ENCODE results near the gene ANKRD42.
"Not testable (repeated sequence)": the region's sequence is repeated elsewhere in the genome, so short reads cannot be mapped to it uniquely, and the experiment has no call there.

Gene ANKRD42

GRCh38 chr11:83172551-83172950 lies 21.0 kb upstream of the ANKRD42 start:
- DNase-seq (ENCODE audit: low read depth in 4 of 4, low spot score in 1 of 4) = no peak

DNA sequence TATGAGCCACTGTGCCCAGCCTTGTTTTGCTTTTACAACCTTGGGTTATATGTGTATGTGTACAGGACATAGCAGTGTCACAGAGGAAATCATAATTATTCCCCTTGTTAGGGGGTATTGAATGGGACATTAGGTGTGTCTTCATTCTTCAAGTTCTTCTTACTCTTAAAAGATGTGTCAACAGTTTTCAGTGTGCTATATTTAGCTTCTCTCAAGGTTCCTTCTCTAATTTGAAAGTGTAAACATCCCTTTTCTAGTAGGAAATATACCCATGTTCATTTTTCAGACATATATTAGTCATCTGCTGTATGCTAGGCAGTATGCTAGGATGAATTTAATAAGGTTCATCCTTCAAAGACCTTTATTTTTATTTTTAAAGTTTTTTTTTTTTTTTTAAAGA lies 19.5 kb upstream of the ANKRD42 start:
- DNase-seq (ENCODE audit: low read depth in 4 of 4, low spot score in 1 of 4) = no peak

- no peak for DNase-seq (ENCODE audit: low read depth in 4 of 4, low spot score in 1 of 4)
Measured at GRCh38 chr11:83175815-83176214, 17.7 kb upstream of the ANKRD42 start.

DNA sequence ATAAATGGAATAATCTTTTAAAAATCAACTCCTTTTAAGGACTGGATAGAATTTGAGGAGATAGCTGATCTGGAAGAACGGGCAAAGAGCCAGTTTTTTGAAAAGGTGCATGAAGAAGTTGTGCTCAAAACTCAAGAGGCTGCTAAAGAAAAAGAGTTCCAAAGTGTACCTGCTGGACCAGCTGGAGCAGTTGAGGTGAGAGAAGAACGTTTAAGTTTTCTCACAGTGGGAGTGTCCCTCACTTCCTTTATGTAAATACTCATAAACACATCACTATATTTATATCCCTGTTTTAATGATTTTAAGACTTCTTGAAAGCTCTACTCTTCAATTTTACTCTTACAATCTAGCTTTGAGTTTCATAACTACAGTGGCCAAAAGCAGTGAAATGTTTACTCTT lies 11.7 kb upstream of the ANKRD42 start:
- no peak for DNase-seq (ENCODE audit: low read depth in 4 of 4, low spot score in 1 of 4)

GRCh38 chr11:83185767-83186166 lies 7.7 kb upstream of the ANKRD42 start:
- DNase-seq (ENCODE audit: low read depth in 4 of 4, low spot score in 1 of 4) = no peak

GRCh38 chr11:83187465-83187864 lies 6.0 kb upstream of the ANKRD42 start:
- DNase-seq (ENCODE audit: low read depth in 4 of 4, low spot score in 1 of 4) = no peak

DNA sequence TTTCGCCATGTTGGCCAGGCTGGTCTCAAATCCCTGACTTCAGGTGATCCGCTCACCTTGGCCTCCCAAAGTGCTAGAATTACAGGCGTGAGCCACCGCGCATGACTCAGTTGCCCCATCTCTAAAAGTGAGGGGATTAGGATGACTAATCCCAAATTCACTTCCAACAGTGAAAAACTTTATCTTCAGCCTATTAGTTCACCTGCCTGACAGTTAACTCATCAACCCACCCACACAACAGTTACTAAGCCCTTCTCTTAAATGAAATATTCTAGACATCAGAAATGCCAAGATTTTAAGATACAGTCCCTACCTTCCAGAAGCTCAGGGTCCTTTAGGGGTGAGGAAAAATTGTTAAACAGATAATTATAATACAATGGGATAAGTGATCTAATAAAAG lies 2.0 kb upstream of the ANKRD42 start:
- no peak for DNase-seq (ENCODE audit: low read depth in 4 of 4, low spot score in 1 of 4)

DNA sequence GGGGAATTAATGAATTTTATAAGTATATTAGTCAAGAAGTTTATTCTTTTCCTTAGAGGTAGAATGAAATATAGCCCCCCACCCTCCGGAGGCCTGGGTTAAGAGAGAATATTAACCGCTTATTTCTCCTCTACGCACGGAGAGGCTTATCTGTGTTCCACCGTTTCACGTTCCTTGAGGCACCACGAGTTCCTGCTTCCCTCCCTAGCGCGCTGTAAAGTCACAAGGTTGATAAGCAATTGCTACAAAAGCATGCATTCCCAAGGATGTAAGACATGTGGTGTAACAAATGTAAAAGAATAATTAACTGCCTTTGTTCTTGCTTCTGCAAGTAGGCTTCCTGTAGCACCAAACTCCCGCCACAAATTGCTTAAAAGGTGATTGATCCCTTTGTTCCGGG lies 1.5 kb upstream of the ANKRD42 start:
- DNase-seq (ENCODE audit: low read depth in 4 of 4, low spot score in 1 of 4) = no peak

- no peak for DNase-seq (ENCODE audit: low read depth in 4 of 4, low spot score in 1 of 4)
Measured at GRCh38 chr11:83192606-83193245, 786 bp upstream of the ANKRD42 start.

GRCh38 chr11:83194281-83195142 lies 1.0 kb downstream of the ANKRD42 start:
- DNase-seq (ENCODE audit: low read depth in 4 of 4, low spot score in 1 of 4) = peak; percentile 9 to 50 (median 18)

GRCh38 chr11:83195143-83195466 lies 1.6 kb downstream of the ANKRD42 start:
- DNase-seq (ENCODE audit: low read depth in 4 of 4, low spot score in 1 of 4) = no peak

DNA sequence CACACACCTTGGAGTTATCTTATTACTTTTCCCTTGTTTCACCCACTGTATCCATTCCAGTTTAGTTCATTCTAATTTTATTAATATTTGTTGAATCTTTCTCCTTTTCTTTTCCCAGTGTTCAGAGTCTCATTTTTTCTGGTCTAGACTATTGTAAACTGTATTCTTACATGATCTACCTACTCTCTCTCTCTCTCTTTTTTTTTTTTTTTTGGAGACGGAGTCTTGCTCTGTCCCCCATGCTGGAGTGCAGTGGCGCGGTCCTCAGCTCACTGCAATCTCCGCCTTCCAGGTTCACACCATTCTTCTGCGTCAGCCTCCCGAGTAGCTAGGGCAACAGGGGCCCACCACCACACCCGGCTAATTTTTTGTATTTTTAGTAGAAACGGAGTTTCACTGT lies 2.1 kb downstream of the ANKRD42 start:
- DNase-seq (ENCODE audit: low read depth in 4 of 4, low spot score in 1 of 4) = no peak

DNA sequence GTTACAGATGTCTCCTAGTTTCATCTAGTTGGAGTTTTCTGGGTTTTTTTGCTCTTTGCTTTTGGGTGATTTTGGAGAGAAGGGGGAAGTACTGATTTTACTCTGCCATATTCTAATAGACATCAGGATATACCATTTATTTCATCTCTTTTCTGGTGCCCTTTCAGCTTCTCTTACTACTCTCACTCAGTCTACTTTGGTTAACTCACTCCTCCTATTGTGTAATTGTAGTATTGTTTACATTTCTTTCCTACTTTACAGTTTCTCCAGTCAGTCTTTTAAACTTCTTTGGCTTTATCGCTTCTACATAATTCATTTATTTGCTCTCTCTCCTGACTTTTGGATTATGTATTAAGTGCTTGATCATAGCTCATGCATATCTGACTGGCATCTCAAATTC lies 6.5 kb downstream of the ANKRD42 start:
- DNase-seq (ENCODE audit: low read depth in 4 of 4, low spot score in 1 of 4) = no peak

GRCh38 chr11:83205608-83206185 lies 12.2 kb downstream of the ANKRD42 start:
- no peak for DNase-seq (ENCODE audit: low read depth in 4 of 4, low spot score in 1 of 4)

GRCh38 chr11:83206221-83206620 lies 12.7 kb downstream of the ANKRD42 start:
- no peak for DNase-seq (ENCODE audit: low read depth in 4 of 4, low spot score in 1 of 4)

DNA sequence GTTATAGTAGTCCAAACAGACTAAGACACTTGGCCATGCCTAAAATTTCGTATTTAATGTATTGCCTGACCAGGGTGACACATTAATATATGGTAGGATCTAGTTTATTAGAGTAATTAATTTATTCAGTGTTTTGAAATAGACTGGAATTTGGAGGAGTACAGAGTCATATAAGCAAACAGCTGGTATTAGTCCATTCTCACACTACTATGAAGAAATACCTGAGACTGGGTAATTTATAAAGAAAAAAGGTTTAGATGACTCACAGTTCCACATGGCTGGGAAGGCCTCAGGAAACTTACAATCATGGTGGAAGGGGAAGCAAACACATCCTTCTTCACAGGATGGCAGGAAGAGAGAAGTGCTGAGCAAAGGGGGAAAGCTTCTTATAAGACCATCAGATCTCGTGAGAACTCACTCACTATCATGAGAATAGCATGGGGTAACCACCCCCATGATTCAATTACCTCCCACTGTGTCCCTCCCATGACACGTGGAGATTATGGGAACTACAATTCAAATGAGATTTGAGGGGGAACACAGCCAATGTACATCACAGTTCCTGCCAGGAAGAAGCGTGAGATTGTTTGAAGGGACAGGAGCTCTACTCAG lies 13.4 kb downstream of the ANKRD42 start:
- not testable (repeated sequence) for DNase-seq (ENCODE audit: low read depth in 4 of 4, low spot score in 1 of 4)

GRCh38 chr11:83219095-83219494 lies 25.6 kb downstream of the ANKRD42 start:
- no peak for DNase-seq (ENCODE audit: low read depth in 4 of 4, low spot score in 1 of 4)

DNA sequence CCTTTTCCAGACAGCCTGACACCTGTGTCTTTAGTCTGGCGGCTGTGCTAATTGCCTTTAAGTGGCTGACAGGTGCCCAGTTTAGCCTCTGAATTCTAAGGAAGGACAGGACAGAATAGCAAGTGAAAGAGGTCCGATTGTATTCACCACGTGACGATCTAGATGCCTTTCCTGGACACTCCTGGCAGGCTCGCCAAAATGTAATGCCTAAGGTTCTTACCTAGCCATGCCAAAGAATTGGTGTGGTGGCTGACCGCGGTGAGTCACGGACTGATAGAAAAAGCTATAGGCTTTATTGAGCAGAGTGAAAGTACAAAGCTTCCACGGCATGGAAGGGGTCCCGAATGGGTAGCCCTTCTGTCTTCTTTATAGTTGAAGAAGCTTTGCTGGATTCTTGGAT lies 26.7 kb downstream of the ANKRD42 start:
- DNase-seq (ENCODE audit: low read depth in 4 of 4, low spot score in 1 of 4) = no peak

- DNase-seq (ENCODE audit: low read depth in 4 of 4, low spot score in 1 of 4) = no peak
Measured at GRCh38 chr11:83221694-83222093, 28.2 kb downstream of the ANKRD42 start.

DNA sequence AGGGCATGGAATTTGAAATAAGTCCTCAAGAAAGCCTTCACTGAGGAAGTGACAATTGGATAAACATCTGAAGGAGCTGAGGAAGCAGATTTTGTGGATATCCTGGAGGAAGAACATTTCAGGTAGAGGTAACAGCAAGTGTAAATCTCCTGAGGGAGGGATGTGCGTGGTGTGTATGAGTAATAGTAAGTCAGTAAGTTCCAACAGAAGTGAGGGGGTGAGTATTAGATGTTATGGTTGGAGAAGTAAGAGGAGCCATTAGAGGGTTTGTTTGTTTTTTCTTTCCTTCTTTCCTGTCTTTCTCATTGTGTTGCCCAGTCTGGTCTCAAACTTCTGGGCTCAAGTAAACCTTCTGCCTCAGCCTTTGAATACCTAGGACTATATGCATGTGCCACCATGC lies 29.0 kb downstream of the ANKRD42 start:
- no peak for DNase-seq (ENCODE audit: low read depth in 4 of 4, low spot score in 1 of 4)

DNA sequence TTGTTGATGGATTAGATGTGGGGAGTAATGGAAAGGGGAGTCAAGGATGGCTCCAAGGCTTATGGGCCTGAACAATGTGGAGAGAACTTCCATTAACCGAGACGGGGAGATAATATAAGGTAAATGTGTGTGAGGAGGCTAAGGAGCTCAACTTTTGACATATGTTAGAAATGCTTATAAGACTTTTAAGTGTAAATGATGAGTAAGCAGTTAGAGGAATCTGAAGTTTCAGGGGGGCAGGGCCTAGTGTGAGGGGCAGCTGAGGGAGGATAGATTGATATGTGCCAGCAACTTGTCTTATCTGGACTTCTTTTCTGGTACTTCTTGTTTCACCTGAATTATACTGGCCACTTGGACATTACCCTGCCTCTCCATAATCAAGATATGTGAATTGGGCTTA lies 29.9 kb downstream of the ANKRD42 start:
- no peak for DNase-seq (ENCODE audit: low read depth in 4 of 4, low spot score in 1 of 4)

GRCh38 chr11:83235825-83236224 lies 42.3 kb downstream of the ANKRD42 start:
- DNase-seq (ENCODE audit: low read depth in 4 of 4, low spot score in 1 of 4) = no peak
